Head of caudate nucleus (tissue), 42 donors: ENCODE data around the gene EXOC3L2.
A peak's percentile ranks its signal among the peaks of the same experiment; 100 is the strongest.

Experiments used
- DNase-seq, 42 donors: peaks; one replicate each; pipeline versions ENCODE4 v3.0.0 to v3.0.0-alpha.2; 2020 to 2021; ENCODE audit warnings: mixed read lengths in 7 of 42
- intact Hi-C: fragments of 100-400 bp; cut with DNase I; formaldehyde crosslinking; loops from one replicate; pipeline ENCODE4 v1.15.0; 2022

EXOC3L2 gene

GRCh38 chr19:45263013-45263412 lies 17.8 kb upstream of the EXOC3L2 start:
- intact Hi-C loops, result no loop called here
- DNase-seq, result no peak

- intact Hi-C loops, result no loop called here
- no peak for DNase-seq
Observed at GRCh38 chr19:45262570-45262969, 17.4 kb upstream of the EXOC3L2 start.

- no peak for DNase-seq
- intact Hi-C loops, result no loop called here
Observed at GRCh38 chr19:45258862-45259261, 13.7 kb upstream of the EXOC3L2 start.

GRCh38 chr19:45256836-45257235 lies 11.6 kb upstream of the EXOC3L2 start:
- intact Hi-C loops, result no loop called here

GRCh38 chr19:45255611-45256157 lies 10.5 kb upstream of the EXOC3L2 start:
- intact Hi-C loops, result no loop called here
- no peak for DNase-seq

More at GRCh38 chr19:45256836-45257235, 11.6 kb upstream of the EXOC3L2 start:
- no peak for DNase-seq

GRCh38 chr19:45254044-45254531 lies 8.9 kb upstream of the EXOC3L2 start:
- intact Hi-C loops, result no loop called here
- DNase-seq, result no peak

GRCh38 chr19:45253396-45254027 lies 8.3 kb upstream of the EXOC3L2 start:
- intact Hi-C loops, result no loop called here
- peak in 30 of 42 donors; percentile 24 to 84 (median 48) for DNase-seq

- intact Hi-C loops, result no loop called here
- DNase-seq, result peak in 5 of 42 donors; percentile 4 to 23 (median 8)
Observed at GRCh38 chr19:45251452-45252354, 6.5 kb upstream of the EXOC3L2 start.

- intact Hi-C loops, result no loop called here
- DNase-seq, result peak in 40 of 42 donors; percentile 18 to 80 (median 60)
Observed at GRCh38 chr19:45250832-45251451, 5.7 kb upstream of the EXOC3L2 start, which contains the start of gene MARK4. Gene MARK4, plus strand, starts transcription at chr19:45251271. Its CDS starts 318 bp downstream, at chr19:45251589.

GRCh38 chr19:45250216-45250831 lies 5.1 kb upstream of the EXOC3L2 start:
- intact Hi-C loops, result no loop called here
- peak in 1 of 42 donors; percentile 11 for DNase-seq

GRCh38 chr19:45249261-45250033 lies 4.2 kb upstream of the EXOC3L2 start:
- intact Hi-C loops, result no loop called here
- DNase-seq, result no peak

- DNase-seq, result no peak
- intact Hi-C loops, result no loop called here
Observed at GRCh38 chr19:45247136-45247535, 1.9 kb upstream of the EXOC3L2 start.

GRCh38 chr19:45245826-45246225 lies 619 bp upstream of the EXOC3L2 start:
- no peak for DNase-seq
- intact Hi-C loops, result no loop called here

GRCh38 chr19:45244133-45244794 lies 943 bp downstream of the EXOC3L2 start:
- DNase-seq, result no peak
- intact Hi-C loops, result no loop called here

GRCh38 chr19:45243144-45243732 lies 2.0 kb downstream of the EXOC3L2 start:
- intact Hi-C loops, result no loop called here
- no peak for DNase-seq

- intact Hi-C loops, result no loop called here
- no peak for DNase-seq
Observed at GRCh38 chr19:45238556-45238955, 6.7 kb downstream of the EXOC3L2 start.

- intact Hi-C loops, result no loop called here
- no peak for DNase-seq
Observed at GRCh38 chr19:45235485-45235884, 9.7 kb downstream of the EXOC3L2 start.
